BLaER1 treated with 17β-estradiol and CSF1 and Interleukin-3, amounts not matched to agents 10 nM and 100 nM (cell line): ENCODE results near the gene S100A4.

Source experiments
- H3K27ac ChIP-seq, 11 experiments: shearing (Covaris generic); formaldehyde crosslinking; 2 replicates each; pipeline ENCODE4 v1.8.1; 2022
- H3K27me3 ChIP-seq, 11 experiments: shearing (Covaris generic); formaldehyde crosslinking; 2 replicates each; pipeline ENCODE4 v1.8.1; 2022
- H3K36me3 ChIP-seq, 11 experiments: shearing (Covaris generic); formaldehyde crosslinking; 2 replicates each; pipeline ENCODE4 v1.8.1; 2022
- H3K4me1 ChIP-seq, 10 experiments: shearing (Covaris generic); formaldehyde crosslinking; 2 replicates each; pipeline ENCODE4 v1.8.1; 2022
- H3K4me2 ChIP-seq, 11 experiments: shearing (Covaris generic); formaldehyde crosslinking; 2 replicates each; pipeline ENCODE4 v1.8.1; 2022
- H3K4me3 ChIP-seq, 10 experiments: shearing (Covaris generic); formaldehyde crosslinking; 2 replicates each; pipeline ENCODE4 v1.8.1; 2022
- H3K9ac ChIP-seq, 11 experiments: shearing (Covaris generic); formaldehyde crosslinking; 2 replicates each; pipeline ENCODE4 v1.8.1; 2022
- H3K9me3 ChIP-seq, 11 experiments: shearing (Covaris generic); formaldehyde crosslinking; replicated peaks in 1 of 11; 2 replicates each; pipeline ENCODE4 v1.8.1; 2022
- H4K20me1 ChIP-seq, 11 experiments: shearing (Covaris generic); formaldehyde crosslinking; 2 replicates each; pipeline ENCODE4 v1.8.1; 2022
- Cebpa-rat ChIP-seq, 11 experiments: shearing (Covaris generic); IDR thresholded peaks; 2 replicates each; pipeline ENCODE4 v1.8.1; 2022

The S100A4 gene

DNA sequence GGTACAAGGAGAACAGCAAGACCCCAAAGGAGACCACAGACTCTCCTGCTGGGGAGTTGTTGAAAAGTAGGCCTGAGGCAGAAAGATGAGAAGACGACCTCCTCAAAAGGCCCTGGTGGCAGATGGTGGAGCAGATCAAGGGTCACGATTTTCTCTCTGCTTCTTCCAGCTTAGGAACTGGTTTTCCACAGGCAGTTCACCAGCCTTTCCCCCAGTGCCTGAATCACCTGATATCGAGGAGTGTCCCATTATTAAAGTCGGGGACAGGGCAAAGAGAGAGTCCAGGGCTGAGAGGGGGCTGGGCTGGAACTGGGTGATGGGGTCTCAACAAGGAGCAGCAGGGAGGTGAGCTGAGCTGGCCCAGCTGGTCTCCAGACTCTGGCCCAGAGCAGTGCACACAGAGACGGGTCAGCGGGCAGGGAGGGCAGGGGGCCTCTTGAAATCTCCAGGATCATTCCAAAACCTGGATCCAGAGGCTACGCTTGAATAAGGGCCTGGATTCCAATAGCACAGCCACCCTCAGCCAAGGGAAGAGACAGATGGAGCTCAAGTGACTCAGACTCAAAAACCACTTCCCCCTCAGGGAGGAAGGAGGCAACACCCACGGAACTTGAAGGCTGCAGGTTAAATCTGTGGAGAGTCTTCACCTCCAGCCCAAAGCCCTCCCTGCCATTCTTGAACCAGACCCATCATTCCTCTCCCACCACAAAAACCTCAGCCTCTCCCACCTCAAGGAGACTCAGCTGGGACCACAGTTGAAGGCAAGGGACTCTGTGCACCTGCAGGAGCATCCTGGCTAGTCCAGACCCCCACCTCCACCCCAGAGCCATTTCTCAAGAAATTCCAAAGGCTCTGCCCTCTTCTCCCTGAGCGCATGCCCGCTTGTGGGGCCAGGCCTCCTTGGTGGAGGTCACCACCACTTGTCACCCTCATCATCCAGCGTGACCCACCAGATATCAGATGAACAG is 4.9 kb downstream of the S100A4 start, which contains the start of gene S100A5:
S100A5 (minus strand) TSS at position 541 of the 968 bp plus-strand sequence. CDS start 743 bp downstream, outside the sequence.
- H3K4me1 ChIP-seq, result peaks cover 76 to 96% (median 85%) of the 10 kb centered on the region in 10 experiments
- H3K27me3 ChIP-seq, result peaks cover 0 to 11% (median under 1%) of the 10 kb centered on the region in 11 experiments; a peak in 8 of 22 replicates
- H3K4me3 ChIP-seq, result peak within 1 kb of the TSS in 4 of 10 experiments; percentile 29 to 82 (median 44); a peak in 8 of 20 replicates
- peak within 1 kb of the TSS; percentile 86 to 100 (median 95) for H3K4me2 ChIP-seq
- no peak for TF ChIP-seq Cebpa-rat (IDR thresholded peaks at IDR 0.05)
- H3K36me3 ChIP-seq, result peaks cover 0 to 25% (median 15%) of the 10 kb centered on the region in 11 experiments; a peak in 13 of 22 replicates
- peak within 1 kb of the TSS; percentile 20 to 74 (median 49); a peak in 18 of 22 replicates for H3K9ac ChIP-seq
- H3K27ac ChIP-seq, result peak within 1 kb of the TSS; percentile 31 to 85 (median 72); a peak in 21 of 22 replicates
- no peaks in the 10 kb centered on the region for H3K9me3 ChIP-seq
- peaks cover 0 to 35% (median 0%) of the 10 kb centered on the region in 11 experiments; a peak in 6 of 22 replicates for H4K20me1 ChIP-seq

DNA sequence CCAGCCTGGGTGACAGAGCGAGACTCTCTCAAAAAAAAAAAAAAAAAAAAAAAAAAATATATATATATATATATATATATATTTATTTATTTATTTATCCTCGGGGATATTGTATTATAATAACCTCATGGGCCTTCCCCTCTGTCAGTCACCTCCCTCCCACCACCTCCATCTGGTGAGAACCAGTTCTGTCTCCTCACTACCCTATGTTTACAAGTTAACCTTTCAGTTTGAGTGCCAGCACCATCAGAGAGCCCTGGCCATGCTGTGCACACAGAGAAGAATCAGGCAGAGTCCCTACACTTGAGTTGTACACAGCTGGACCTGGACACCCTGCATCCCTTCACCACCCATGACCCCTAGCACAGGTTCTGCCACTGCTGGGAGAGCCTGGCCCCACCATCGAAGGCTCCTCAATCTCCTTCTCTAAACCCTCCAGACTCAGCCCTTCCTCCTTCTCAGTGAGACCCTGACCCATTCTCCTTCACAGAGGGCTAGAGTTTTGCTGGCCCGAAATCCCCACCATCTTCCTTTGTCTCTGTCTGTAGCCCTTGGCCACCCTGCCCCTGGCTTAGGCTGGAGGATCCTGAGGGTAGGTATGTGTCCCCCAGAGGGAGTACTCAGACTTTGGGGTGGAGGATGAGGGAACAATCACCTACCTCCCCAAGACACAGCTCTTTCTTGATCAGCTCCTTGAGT is 6.1 kb downstream of the S100A4 start:
- H3K4me3 ChIP-seq, result peak overlapping the region in 1 of 10 experiments; percentile 29; a peak in 2 of 20 replicates
- peak overlapping the region; percentile 31 to 85 (median 72); a peak in 21 of 22 replicates for H3K27ac ChIP-seq
- H3K36me3 ChIP-seq, result peaks cover 0 to 23% (median 15%) of the 10 kb centered on the region in 11 experiments; a peak in 13 of 22 replicates
- H3K4me2 ChIP-seq, result peak overlapping the region; percentile 86 to 100 (median 95)
- H3K27me3 ChIP-seq, result peaks cover 0 to 21% (median 5%) of the 10 kb centered on the region in 11 experiments; a peak in 11 of 22 replicates
- peaks cover 76 to 97% (median 86%) of the 10 kb centered on the region in 10 experiments for H3K4me1 ChIP-seq
- peak overlapping the region in 8 of 11 experiments; percentile 27 to 60 (median 52); a peak in 7 of 22 replicates for H3K9ac ChIP-seq
- TF ChIP-seq Cebpa-rat (IDR thresholded peaks at IDR 0.05), result no peak
- no peaks in the 10 kb centered on the region for H3K9me3 ChIP-seq
- H4K20me1 ChIP-seq, result peaks cover 0 to 26% (median 0%) of the 10 kb centered on the region in 11 experiments; a peak in 6 of 22 replicates

DNA sequence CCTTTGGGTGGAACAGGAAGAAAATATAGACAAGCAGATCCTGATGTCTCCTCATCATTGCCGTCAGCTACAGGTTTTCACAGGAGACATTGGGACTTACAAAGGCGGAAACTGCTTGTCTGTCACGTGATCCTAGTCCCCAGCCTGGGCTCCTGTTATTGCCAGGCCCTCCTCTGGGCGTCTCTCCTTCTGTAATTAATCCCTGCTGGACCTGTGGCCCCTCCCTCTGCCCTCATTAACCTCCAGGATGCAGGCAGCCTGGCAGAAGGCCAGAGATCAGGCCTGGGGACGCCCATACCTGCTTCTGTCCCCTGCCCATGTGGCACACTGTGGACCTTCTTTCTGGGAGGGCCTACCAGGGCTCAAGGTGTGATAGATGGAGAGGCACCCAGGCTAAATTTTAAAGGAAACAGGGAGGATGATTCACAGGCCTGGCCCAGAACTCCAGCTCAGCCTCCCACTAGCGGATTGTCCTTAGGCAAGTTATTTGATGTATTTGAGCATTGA is 7.2 kb downstream of the S100A4 start:
- peaks cover 0 to 19% (median 4%) of the 10 kb centered on the region in 11 experiments; a peak in 11 of 22 replicates for H3K36me3 ChIP-seq
- peaks cover 0 to 14% (median 0%) of the 10 kb centered on the region in 11 experiments; a peak in 3 of 22 replicates for H4K20me1 ChIP-seq
- H3K27me3 ChIP-seq, result peaks cover 0 to 21% (median 5%) of the 10 kb centered on the region in 11 experiments; a peak in 11 of 22 replicates
- H3K4me3 ChIP-seq, result no peak overlapping the region
- TF ChIP-seq Cebpa-rat (IDR thresholded peaks at IDR 0.05), result no peak
- H3K27ac ChIP-seq, result peak overlapping the region in 5 of 11 experiments; percentile 22 to 46 (median 38); a peak in 6 of 22 replicates
- peak overlapping the region in 1 of 11 experiments; percentile 14; a peak in 2 of 22 replicates for H3K9ac ChIP-seq
- H3K4me2 ChIP-seq, result peak overlapping the region in 5 of 11 experiments; percentile 9 to 60 (median 29); a peak in 8 of 22 replicates
- no peaks in the 10 kb centered on the region for H3K9me3 ChIP-seq
- H3K4me1 ChIP-seq, result peaks cover 67 to 97% (median 86%) of the 10 kb centered on the region in 10 experiments

DNA sequence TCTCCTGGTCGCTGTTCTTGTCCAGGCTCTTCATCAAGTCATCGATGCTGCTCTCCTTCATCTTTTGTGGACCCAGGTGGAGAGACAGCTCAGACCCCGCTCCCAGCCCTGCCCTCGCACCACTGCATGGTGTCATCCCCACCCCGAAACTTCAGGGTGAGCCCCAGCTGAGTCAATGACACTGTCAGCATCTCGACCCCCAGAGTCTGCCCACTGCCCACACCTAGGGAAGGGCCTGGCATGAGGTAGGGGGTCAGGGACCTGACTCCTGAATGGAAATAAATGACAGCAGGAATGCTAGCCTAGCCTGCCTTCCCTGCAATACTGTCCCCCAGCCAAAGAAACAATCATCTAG is 8.3 kb downstream of the S100A4 start:
- no peaks in the 10 kb centered on the region for H3K9me3 ChIP-seq
- peaks cover 0 to 4% (median 0%) of the 10 kb centered on the region in 11 experiments; a peak in 2 of 22 replicates for H4K20me1 ChIP-seq
- no peak overlapping the region for H3K4me3 ChIP-seq
- no peak for TF ChIP-seq Cebpa-rat (IDR thresholded peaks at IDR 0.05)
- peaks cover 0 to 9% (median 0%) of the 10 kb centered on the region in 11 experiments; a peak in 3 of 22 replicates for H3K36me3 ChIP-seq
- H3K27me3 ChIP-seq, result peaks cover 0 to 23% (median 5%) of the 10 kb centered on the region in 11 experiments; a peak in 11 of 22 replicates
- peaks cover 67 to 97% (median 86%) of the 10 kb centered on the region in 10 experiments for H3K4me1 ChIP-seq
- H3K27ac ChIP-seq, result peak overlapping the region in 2 of 11 experiments; percentile 5 to 87; a peak in 1 of 22 replicates
- H3K4me2 ChIP-seq, result peak overlapping the region in 5 of 11 experiments; percentile 93 to 97 (median 96); a peak in 8 of 22 replicates
- no peak overlapping the region for H3K9ac ChIP-seq

DNA sequence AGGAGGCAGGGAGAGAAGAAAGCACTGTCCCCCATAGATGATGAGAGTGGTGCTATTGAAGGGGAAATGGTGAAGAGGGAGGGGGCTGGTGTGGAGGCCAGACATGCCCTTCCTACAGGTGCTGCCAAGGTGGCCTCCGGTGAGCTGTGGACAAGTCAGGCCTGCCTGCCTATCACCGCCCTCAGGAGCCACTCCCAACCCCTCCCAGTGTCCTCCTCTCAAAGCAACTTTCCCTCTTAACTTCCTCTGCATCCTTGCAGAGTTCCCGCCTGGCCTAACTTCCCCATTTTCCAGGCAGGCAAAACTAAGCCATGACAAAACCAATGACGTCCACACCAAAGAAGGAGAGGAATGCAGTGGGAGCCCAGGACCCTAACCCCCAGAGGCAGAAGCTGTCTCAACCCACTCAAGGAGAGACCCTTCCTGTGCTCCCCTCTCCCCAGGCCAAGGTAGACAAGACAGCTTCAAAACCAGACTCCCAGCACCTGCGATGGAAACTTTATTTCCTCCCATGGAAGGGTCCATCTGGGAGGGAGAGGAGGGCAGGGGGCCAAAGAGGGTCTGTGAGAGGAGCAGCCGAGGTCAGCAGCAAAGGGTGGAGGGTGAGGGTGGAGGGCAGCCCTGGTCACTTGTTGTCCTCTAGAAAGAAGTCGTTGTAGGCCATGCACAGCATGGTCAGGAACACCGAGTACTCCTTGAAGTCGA is 8.8 kb downstream of the S100A4 start:
- Histone ChIP-seq H3K9me3 (no peaks in the 10 kb centered on the region), H3K4me1 (peaks cover 67 to 97% (median 86%) of the 10 kb centered on the region in 10 experiments), H3K4me3 (peak overlapping the region; percentile 43 to 75 (median 56); a peak in 13 of 20 replicates), H3K9ac (peak overlapping the region in 9 of 11 experiments; percentile 48 to 84 (median 73); a peak in 14 of 22 replicates), H3K27ac (peak overlapping the region in 10 of 11 experiments; percentile 61 to 87 (median 73); a peak in 19 of 22 replicates), H3K4me2 (peak overlapping the region; percentile 84 to 97 (median 94)), H3K36me3 (peaks cover 0 to 9% (median 0%) of the 10 kb centered on the region in 11 experiments; a peak in 3 of 22 replicates), H4K20me1 (no peaks in the 10 kb centered on the region), H3K27me3 (peaks cover 0 to 23% (median 5%) of the 10 kb centered on the region in 11 experiments; a peak in 12 of 22 replicates)
- TF ChIP-seq Cebpa-rat (IDR thresholded peaks at IDR 0.05), result no peak

DNA sequence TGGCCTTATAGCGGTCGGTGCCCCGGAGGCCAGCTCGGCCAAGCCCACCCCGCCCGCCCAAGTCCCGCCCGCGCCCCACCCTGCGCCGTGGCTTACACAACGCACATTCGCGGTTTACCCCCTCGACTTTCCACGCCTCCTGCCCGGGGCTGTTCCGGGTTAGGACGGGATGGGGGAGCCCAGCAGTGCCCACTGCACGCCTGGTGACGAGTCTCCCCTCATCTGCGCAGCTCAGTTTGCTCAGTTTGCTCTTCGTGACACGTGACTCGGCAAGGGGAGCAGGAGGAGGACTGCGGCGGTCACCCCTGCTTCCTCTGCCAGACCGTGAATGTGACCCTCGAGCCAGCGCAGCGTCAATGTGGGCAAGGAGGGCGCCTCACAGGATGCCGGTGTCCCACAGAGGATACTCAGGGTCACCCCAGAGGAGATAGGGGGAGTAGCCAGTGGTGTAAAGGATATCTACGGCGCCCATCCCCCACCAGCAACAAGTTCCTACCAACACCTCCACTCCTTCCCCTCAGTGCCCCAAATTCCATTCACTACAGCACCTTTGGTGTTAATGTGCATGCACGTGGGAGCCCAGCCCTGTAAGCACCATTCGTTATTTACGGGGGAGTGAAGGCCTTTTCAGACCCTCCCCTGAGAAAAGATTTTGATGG is 9.5 kb downstream of the S100A4 start:
- H4K20me1 ChIP-seq, result no peaks in the 10 kb centered on the region
- H3K36me3 ChIP-seq, result peaks cover 0 to 9% (median 0%) of the 10 kb centered on the region in 11 experiments; a peak in 3 of 22 replicates
- no peaks in the 10 kb centered on the region for H3K9me3 ChIP-seq
- H3K4me1 ChIP-seq, result peaks cover 63 to 96% (median 83%) of the 10 kb centered on the region in 10 experiments
- H3K9ac ChIP-seq, result peak overlapping the region; percentile 48 to 84 (median 71); a peak in 21 of 22 replicates
- TF ChIP-seq Cebpa-rat (IDR thresholded peaks at IDR 0.05), result no peak
- peak overlapping the region; percentile 58 to 87 (median 70); a peak in 21 of 22 replicates for H3K27ac ChIP-seq
- peaks cover 0 to 23% (median 5%) of the 10 kb centered on the region in 11 experiments; a peak in 12 of 22 replicates for H3K27me3 ChIP-seq
- peak overlapping the region; percentile 84 to 97 (median 94) for H3K4me2 ChIP-seq
- peak overlapping the region; percentile 43 to 75 (median 56) for H3K4me3 ChIP-seq
